Naive thymus-derived CD4-positive, alpha-beta T cell (primary cell): ENCODE results near the gene IKZF1. TPM values are rescaled to one million over a fixed set of nuclear protein-coding genes. Genes with fewer than 3 reads are reported as not detected.

ENCODE experiments used
- ATAC-seq: fragments of 150-1000 bp; cut with Tn5 transposase; 2 replicates; pipeline ENCODE4 v1.10.0; 2021; ENCODE audit warnings: mild to moderate bottlenecking, moderate library complexity
- CTCF ChIA-PET: fragments of 350-600 bp; sonication (Branson Sonifier 250); formaldehyde crosslinking; loops from one replicate; lab custom pipeline; 2021; ENCODE audit warnings: antibody characterized with exemption; lab: Charles Lee
- POLR2A ChIA-PET: fragments of 350-600 bp; sonication (Branson Sonifier 250); formaldehyde crosslinking; loops from one replicate; lab custom pipeline; 2021; ENCODE audit warnings: antibody characterized with exemption, inconsistent platforms; lab: Charles Lee
- DNase-seq, 9 donors: peaks; one replicate each; pipeline versions ENCODE4 v3.0.0 to v3.0.0-alpha.2; 2020 to 2022; ENCODE audit warnings: mixed read lengths in 1 of 9
- H3K27ac ChIP-seq: one replicate; pipeline ENCODE4 v1.7.0; 2013; ENCODE audit warnings: mild to moderate bottlenecking, low read depth, low read length, moderate library complexity
- H3K27me3 ChIP-seq, 2 donors: one replicate each; pipeline ENCODE4 v1.7.0; 2013; ENCODE audit warnings: low read length in 2 of 2, mild to moderate bottlenecking in 2 of 2, moderate library complexity in 2 of 2; ENCODE audit not compliant: control insufficient read depth in 2 of 2, insufficient read depth in 2 of 2
- H3K36me3 ChIP-seq, 3 experiments: 1 replicate in 2 of 3; 2 replicates in 1 of 3; pipeline ENCODE4 v1.7.0; 2013; ENCODE audit warnings: low read length in 3 of 3, mild to moderate bottlenecking in 3 of 3, moderate library complexity in 1 of 3; ENCODE audit not compliant: insufficient read depth in 3 of 3, control insufficient read depth in 2 of 3
- H3K4me1 ChIP-seq, 2 donors: one replicate each; pipeline ENCODE4 v1.7.0; 2013; ENCODE audit warnings: low read length in 2 of 2, mild to moderate bottlenecking in 2 of 2, moderate library complexity in 1 of 2; ENCODE audit not compliant: control insufficient read depth in 2 of 2, insufficient read depth in 2 of 2
- H3K4me3 ChIP-seq: 2 replicates; pipeline ENCODE4 v1.7.0; 2013; ENCODE audit warnings: mild to moderate bottlenecking, low read length
- H3K9me3 ChIP-seq, 3 experiments: 1 replicate in 2 of 3; 2 replicates in 1 of 3; pipeline ENCODE4 v1.7.0; 2013; ENCODE audit warnings: low read length in 3 of 3; ENCODE audit not compliant: control insufficient read depth in 2 of 3
- H3K27ac Mint-ChIP-seq, 9 donors: one replicate each; pipeline ENCODE4 v1.8.0; 2020 to 2022; ENCODE audit warnings: mixed read lengths in 9 of 9, mild to moderate bottlenecking in 8 of 9, moderate library complexity in 5 of 9, inconsistent platforms in 2 of 9
- H3K27me3 Mint-ChIP-seq, 5 donors: one replicate each; pipeline ENCODE4 v1.8.0; 2021 to 2022; ENCODE audit warnings: mixed read lengths in 5 of 5, mild to moderate bottlenecking in 1 of 5
- H3K36me3 Mint-ChIP-seq, 5 donors: one replicate each; pipeline ENCODE4 v1.8.0; 2020 to 2022; ENCODE audit warnings: mixed read lengths in 5 of 5, mild to moderate bottlenecking in 3 of 5, inconsistent platforms in 1 of 5
- H3K4me1 Mint-ChIP-seq, 7 donors: one replicate each; pipeline ENCODE4 v1.8.0; 2020 to 2022; ENCODE audit warnings: mixed read lengths in 7 of 7, mild to moderate bottlenecking in 3 of 7, inconsistent platforms in 1 of 7
- H3K4me3 Mint-ChIP-seq, 10 donors: one replicate each; pipeline ENCODE4 v1.8.0; 2020 to 2022; ENCODE audit warnings: mild to moderate bottlenecking in 10 of 10, mixed read lengths in 10 of 10, moderate library complexity in 6 of 10, inconsistent platforms in 2 of 10
- H3K9me3 Mint-ChIP-seq, 11 donors: one replicate each; pipeline ENCODE4 v1.8.0; 2020 to 2022; ENCODE audit warnings: mixed read lengths in 11 of 11, mild to moderate bottlenecking in 4 of 11, inconsistent platforms in 1 of 11, moderate library complexity in 1 of 11
- intact Hi-C, 2 donors: fragments of 100-400 bp; cut with micrococcal nuclease; formaldehyde crosslinking; loops; one replicate each; pipeline ENCODE4 v1.15.1; 2023
- polyA plus RNA-seq, 2 donors: library from polyadenylated mRNA; unstranded; fragments of 300-500 nt; fragmentation: Illumina TruSeq; gene quantifications; one replicate each; pipeline ENCODE4 v1.2.3, GENCODE V29; 2021
- total RNA-seq, 6 experiments: library from RNA in 5 of 6; stranded (reverse) in 5 of 6; gene quantifications; 1 replicate in 5 of 6; 2 replicates in 1 of 6; pipeline ENCODE4 v1.2.3 and lab custom pipeline; 2021 to 2026

Gene IKZF1
- total and polyA plus RNA-seq, 7 experiments from 2014 or later = 258 to 548 (median 434) TPM

GRCh38 chr7:50449881-50450589 is 145.5 kb downstream of the IKZF1 start, which contains the start of gene FIGNL1:
Gene FIGNL1, minus strand, starts transcription at chr7:50450350. Its CDS starts 3,063 bp downstream, at chr7:50447287.
- peak within 1 kb of the TSS; percentile 91 to 96 (median 94) for H3K4me3 Mint-ChIP-seq
- H3K4me1 Mint-ChIP-seq = peaks cover 14 to 43% (median 29%) of the 10 kb centered on the region in 7 donors
- Histone ChIP-seq H3K4me3 (peak within 1 kb of the TSS; percentile 63), H3K36me3 (peaks cover 0 to 19% (median 0%) of the 10 kb centered on the region in 3 experiments), H3K27me3 (no peaks in the 10 kb centered on the region), H3K9me3 (no peaks in the 10 kb centered on the region), H3K27ac (peak within 1 kb of the TSS; percentile 94), H3K4me1 (peaks cover 13 to 14% of the 10 kb centered on the region in 2 donors)
- H3K36me3 Mint-ChIP-seq = peaks cover 15 to 19% (median 19%) of the 10 kb centered on the region in 5 donors
- intact Hi-C loops = loop anchor here (1.0 to 5.0 kb wide), 9 partner anchors 33 to 381 kb away; no protein-coding TSS in a partner anchor
- DNase-seq = peak; percentile 61 to 87 (median 84)
- H3K27me3 Mint-ChIP-seq = peaks cover 0 to 11% (median 0%) of the 10 kb centered on the region in 5 donors
- ATAC-seq = peak; percentile 98
- CTCF ChIA-PET = interaction anchor here (0.6 kb wide), 1 partner anchor 19 kb away, joined by 4 read pairs; no protein-coding TSS in a partner anchor
- H3K27ac Mint-ChIP-seq = peak within 1 kb of the TSS; percentile 92 to 99 (median 96)
- no peaks in the 10 kb centered on the region for H3K9me3 Mint-ChIP-seq
- POLR2A ChIA-PET = interaction anchor here (0.7 to 1.5 kb wide), 6 partner anchors 18 to 672 kb away, joined by 3 to 4 read pairs (median 3); no protein-coding TSS in a partner anchor

- H3K4me1 ChIP-seq = peaks cover 13 to 14% of the 10 kb centered on the region in 2 donors
- peaks cover 13 to 17% (median 14%) of the 10 kb centered on the region in 5 donors for H3K36me3 Mint-ChIP-seq
- H3K36me3 ChIP-seq = peaks cover 0 to 14% (median 0%) of the 10 kb centered on the region in 3 experiments
- no peaks in the 10 kb centered on the region for H3K9me3 ChIP-seq
- DNase-seq = peak in 2 of 9 donors; percentile 15 to 29
- H3K27me3 Mint-ChIP-seq = peaks cover 0 to 15% (median 0%) of the 10 kb centered on the region in 5 donors
- CTCF ChIA-PET = no interaction called here
- H3K27ac Mint-ChIP-seq = peak overlapping the region; percentile 92 to 99 (median 96)
- POLR2A ChIA-PET = interaction anchor here (1.0 to 1.5 kb wide), 5 partner anchors 17 to 671 kb away, joined by 3 to 4 read pairs (median 3); no protein-coding TSS in a partner anchor
- peak; percentile 36 for ATAC-seq
- peak overlapping the region; percentile 63 for H3K4me3 ChIP-seq
- intact Hi-C loops = loop anchor here (1.0 to 5.0 kb wide), 8 partner anchors 54 to 381 kb away; no protein-coding TSS in a partner anchor
- peaks cover 14 to 38% (median 29%) of the 10 kb centered on the region in 7 donors for H3K4me1 Mint-ChIP-seq
- no peaks in the 10 kb centered on the region for H3K27me3 ChIP-seq
- peak overlapping the region; percentile 94 for H3K27ac ChIP-seq
- H3K9me3 Mint-ChIP-seq = no peaks in the 10 kb centered on the region
- H3K4me3 Mint-ChIP-seq = peak overlapping the region; percentile 91 to 96 (median 94)
Observed at GRCh38 chr7:50450590-50451032, 146.1 kb downstream of the IKZF1 start.

Other genes starting within 250 kb of the IKZF1 start
- not detected for gene ZPBP, start 211.5 kb upstream of the IKZF1 start, total RNA-seq
- not detected for gene ZPBP, start 211.5 kb upstream of the IKZF1 start, polyA plus RNA-seq
- 10 to 100 TPM in 3 of 5 experiments, 1 to 10 TPM in 2; 7.7 to 30.2 (median 14.3) TPM for gene FIGNL1, start 145.6 kb downstream of the IKZF1 start, total RNA-seq
- 10 to 100 TPM in 1 of 2 donors, 1 to 10 TPM in 1; 9.1 to 10.3 TPM for gene FIGNL1, start 145.6 kb downstream of the IKZF1 start, polyA plus RNA-seq